NCI-H1092 treated with DMSO at 0.1 percent for 48 hours (cell line): ENCODE results near the gene WWP2.

Experiments
- DNase-seq: peaks from one replicate; lab custom pipeline; 2025; lab: John Stamatoyannopoulos, UW

The WWP2 gene

GRCh38 chr16:69859105-69859989 is 97.2 kb downstream of the WWP2 start:
- no peak for DNase-seq

- DNase-seq: no peak
These were observed 98.4 kb downstream of the WWP2 start for GRCh38 chr16:69860233-69861231.

GRCh38 chr16:69861292-69862030 is 99.3 kb downstream of the WWP2 start:
- peak; percentile 36 for DNase-seq

- no peak for DNase-seq
These were observed 101.5 kb downstream of the WWP2 start for GRCh38 chr16:69863401-69864281.

- no peak for DNase-seq
These were observed 103.6 kb downstream of the WWP2 start for GRCh38 chr16:69865701-69866100.

GRCh38 chr16:69867784-69868560 is 105.8 kb downstream of the WWP2 start:
- DNase-seq: no peak

GRCh38 chr16:69870761-69871160 is 108.6 kb downstream of the WWP2 start:
- DNase-seq: no peak

- no peak for DNase-seq
These were observed 109.6 kb downstream of the WWP2 start for GRCh38 chr16:69871708-69872107.

GRCh38 chr16:69872888-69873287 is 110.8 kb downstream of the WWP2 start:
- no peak for DNase-seq

- DNase-seq: no peak
These were observed 111.7 kb downstream of the WWP2 start for GRCh38 chr16:69873783-69874182.

GRCh38 chr16:69874271-69874670 is 112.1 kb downstream of the WWP2 start:
- no peak for DNase-seq

GRCh38 chr16:69880640-69881133 is 118.6 kb downstream of the WWP2 start:
- DNase-seq: no peak

- no peak for DNase-seq
These were observed 119.0 kb downstream of the WWP2 start for GRCh38 chr16:69881141-69881540.

GRCh38 chr16:69883744-69884143 is 121.6 kb downstream of the WWP2 start:
- no peak for DNase-seq

- DNase-seq: no peak
These were observed 123.6 kb downstream of the WWP2 start for GRCh38 chr16:69885722-69886121.

- no peak for DNase-seq
These were observed 124.6 kb downstream of the WWP2 start for GRCh38 chr16:69886726-69887125.

- DNase-seq: no peak
These were observed 126.0 kb downstream of the WWP2 start for GRCh38 chr16:69888005-69888590.

- no peak for DNase-seq
These were observed 127.3 kb downstream of the WWP2 start for GRCh38 chr16:69889295-69889964.
